Upper lobe of left lung (tissue), 4 donors: Measurements from ENCODE around the gene CLASRP.

Experiments used
- POLR2A ChIP-seq, 4 donors: fragments of 450-650 bp; IDR thresholded peaks; one replicate each; pipeline ENCODE4 v1.5.1; 2016 to 2017; ENCODE audit warnings: antibody characterized with exemption in 4 of 4, mild to moderate bottlenecking in 2 of 4
- POLR2AphosphoS5 ChIP-seq, 2 donors: sonication (generic); formaldehyde crosslinking; IDR thresholded peaks; one replicate each; pipeline ENCODE4 v1.5.1; 2017; ENCODE audit warnings: antibody characterized with exemption in 2 of 2
- TF ChIP-seq, protein P1 (sequence below), 6 experiments: fragments of 450-650 bp in 4 of 6; fragments of 200-600 bp in 2 of 6; sonication (generic) in 2 of 6; IDR thresholded peaks; one replicate each; pipeline ENCODE4 v1.5.1; 2016 to 2019; ENCODE audit warnings: antibody characterized with exemption in 6 of 6

DNA sequence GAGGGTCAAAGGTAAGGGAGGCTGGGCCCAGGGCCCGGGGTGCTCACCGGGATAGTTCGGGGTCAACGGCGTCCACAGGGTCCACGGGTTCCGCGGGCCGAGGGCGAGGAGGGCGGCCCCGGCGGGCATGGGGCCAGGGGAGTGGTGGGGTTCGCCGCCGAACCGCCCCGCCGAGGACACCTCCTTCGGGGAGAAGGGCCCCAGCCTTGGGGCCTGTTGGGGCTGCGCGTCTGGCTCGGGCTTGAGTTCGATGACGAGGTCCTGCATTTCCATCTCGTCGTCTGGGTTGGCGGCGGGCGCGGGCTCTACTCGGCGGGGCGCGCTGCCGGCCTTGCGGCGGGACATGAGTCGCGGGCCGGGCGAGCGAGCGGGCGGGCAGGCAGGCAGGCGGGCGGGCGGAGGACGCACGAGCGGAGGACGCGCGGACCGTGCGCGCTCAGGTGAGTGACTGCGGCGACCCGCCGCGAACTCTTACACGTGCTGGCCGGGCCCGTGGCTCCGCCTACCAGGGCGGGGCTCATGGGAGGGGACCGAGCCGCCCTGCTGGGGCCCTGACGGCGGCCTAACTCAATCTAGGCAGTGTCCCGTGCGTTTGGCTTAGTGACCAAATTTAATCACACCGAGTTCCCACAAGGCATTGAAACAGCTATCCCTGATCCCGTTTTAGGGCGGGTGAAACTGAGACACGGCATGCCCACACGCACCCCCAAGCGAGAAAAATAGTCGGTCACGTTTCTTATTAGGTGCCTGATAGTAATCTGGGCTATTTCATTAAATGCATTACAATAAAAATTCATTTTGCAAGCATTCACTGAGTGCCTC lies 37.4 kb downstream of the CLASRP start, which contains the start of gene ZNF296:
- TF ChIP-seq POLR2AphosphoS5 (IDR thresholded peaks at IDR 0.05) = peak in 1 of 2 donors; percentile 76
- TF ChIP-seq, protein P1, sequence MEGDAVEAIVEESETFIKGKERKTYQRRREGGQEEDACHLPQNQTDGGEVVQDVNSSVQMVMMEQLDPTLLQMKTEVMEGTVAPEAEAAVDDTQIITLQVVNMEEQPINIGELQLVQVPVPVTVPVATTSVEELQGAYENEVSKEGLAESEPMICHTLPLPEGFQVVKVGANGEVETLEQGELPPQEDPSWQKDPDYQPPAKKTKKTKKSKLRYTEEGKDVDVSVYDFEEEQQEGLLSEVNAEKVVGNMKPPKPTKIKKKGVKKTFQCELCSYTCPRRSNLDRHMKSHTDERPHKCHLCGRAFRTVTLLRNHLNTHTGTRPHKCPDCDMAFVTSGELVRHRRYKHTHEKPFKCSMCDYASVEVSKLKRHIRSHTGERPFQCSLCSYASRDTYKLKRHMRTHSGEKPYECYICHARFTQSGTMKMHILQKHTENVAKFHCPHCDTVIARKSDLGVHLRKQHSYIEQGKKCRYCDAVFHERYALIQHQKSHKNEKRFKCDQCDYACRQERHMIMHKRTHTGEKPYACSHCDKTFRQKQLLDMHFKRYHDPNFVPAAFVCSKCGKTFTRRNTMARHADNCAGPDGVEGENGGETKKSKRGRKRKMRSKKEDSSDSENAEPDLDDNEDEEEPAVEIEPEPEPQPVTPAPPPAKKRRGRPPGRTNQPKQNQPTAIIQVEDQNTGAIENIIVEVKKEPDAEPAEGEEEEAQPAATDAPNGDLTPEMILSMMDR (IDR thresholded peaks at IDR 0.05) = no peak
- TF ChIP-seq POLR2A (IDR thresholded peaks at IDR 0.05) = peak in 2 of 4 donors; percentile 68 to 79
